ENCODE measurements around the gene IL26.
"Not testable (repeated sequence)": the region's sequence is repeated elsewhere in the genome, so short reads cannot be mapped to it uniquely, and the experiment has no call there.

IL26 gene

DNA sequence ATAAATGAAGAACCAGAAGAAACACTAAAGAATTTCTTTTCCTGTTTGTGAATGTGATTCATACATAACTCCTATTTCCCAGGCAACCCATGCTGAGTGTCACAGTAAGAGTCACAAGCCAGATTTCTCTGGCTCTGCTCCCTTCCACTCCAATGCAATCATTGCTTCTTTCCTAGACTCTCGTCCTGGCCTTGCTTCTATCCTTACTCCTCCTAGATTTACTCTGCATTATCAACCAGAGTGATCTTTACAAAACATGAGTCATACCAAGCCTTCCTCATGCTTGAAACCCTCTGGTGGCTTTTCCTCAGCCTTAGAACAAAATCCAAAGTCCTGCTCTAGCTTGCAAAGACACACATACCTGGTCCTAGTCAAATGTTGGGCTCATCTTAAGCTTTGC is 14.5 kb upstream of the IL26 start:
- no peak for DNase-seq (ENCODE audit: low read depth in 2 of 3, low spot score in 1 of 3)

DNA sequence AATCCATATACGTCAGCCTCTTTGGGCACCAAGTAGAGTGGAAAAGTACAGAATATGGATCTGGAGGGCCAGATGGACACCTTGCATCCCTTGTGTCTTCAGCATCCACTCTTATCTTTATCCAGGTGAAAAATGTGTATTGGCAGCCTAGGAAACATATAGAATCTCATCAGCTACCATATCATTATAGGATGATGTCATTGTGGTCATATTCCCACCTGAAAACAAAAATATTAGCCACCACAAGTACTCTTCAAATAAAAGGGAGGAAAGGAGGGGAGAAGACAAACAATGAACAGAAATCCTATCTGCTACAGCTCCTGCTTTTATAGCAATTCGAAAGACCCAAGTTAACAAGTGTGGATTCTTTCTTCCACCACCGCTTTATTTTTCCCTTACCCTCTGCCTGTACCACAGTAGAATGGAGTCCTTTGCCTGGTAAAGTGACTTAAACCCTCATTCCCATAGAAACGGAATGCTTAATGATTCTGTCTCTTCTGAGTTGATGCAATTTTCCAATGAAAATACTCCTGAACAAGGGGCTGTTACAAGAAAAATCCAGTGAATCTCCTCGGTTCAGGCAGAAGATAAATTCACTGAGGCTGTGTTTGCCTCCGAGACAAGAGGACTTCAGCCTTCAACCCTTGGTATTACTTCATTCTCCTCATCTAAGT is 13.8 kb upstream of the IL26 start:
- no peak for DNase-seq (ENCODE audit: low read depth in 2 of 3, low spot score in 1 of 3)

DNA sequence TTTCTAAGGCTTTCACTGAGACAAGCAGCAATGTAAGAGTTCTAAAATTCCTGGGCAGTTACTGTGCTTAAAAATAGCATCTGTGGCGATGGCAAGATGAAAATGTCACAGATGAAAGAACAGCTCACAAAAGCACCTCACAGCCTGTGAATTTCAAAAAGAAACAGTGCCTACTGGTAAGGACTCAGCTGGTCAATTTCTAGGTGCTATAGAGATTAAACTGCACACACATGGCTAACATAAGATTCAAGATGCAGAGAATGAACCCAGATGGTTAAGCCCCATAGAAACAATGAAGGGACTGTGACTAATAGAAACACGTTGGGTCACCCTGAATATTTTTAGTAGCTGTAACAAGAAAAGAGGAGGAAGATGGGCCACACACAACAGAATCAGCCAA is 12.0 kb upstream of the IL26 start:
- no peak for DNase-seq (ENCODE audit: low read depth in 2 of 3, low spot score in 1 of 3)

DNA sequence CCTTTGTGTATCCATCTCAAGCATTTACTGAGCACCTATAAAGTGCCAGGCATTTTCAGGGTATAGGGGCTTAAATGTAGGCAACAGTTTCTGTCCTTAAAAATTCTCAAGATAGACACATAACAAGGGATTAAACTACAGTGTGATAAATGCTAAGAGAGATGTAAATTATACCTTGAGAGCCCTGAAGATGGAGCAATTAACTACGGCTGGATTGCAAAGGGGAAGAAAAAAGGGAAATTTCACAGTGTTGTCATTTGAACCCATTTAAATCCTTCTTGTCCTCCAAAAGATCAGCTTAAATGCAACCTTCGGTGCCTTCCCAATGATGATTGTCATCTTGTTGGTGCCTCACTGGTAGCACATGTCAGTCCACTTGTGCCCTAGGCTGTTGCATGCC is 11.5 kb upstream of the IL26 start:
- no peak for DNase-seq (ENCODE audit: low read depth in 2 of 3, low spot score in 1 of 3)

DNA sequence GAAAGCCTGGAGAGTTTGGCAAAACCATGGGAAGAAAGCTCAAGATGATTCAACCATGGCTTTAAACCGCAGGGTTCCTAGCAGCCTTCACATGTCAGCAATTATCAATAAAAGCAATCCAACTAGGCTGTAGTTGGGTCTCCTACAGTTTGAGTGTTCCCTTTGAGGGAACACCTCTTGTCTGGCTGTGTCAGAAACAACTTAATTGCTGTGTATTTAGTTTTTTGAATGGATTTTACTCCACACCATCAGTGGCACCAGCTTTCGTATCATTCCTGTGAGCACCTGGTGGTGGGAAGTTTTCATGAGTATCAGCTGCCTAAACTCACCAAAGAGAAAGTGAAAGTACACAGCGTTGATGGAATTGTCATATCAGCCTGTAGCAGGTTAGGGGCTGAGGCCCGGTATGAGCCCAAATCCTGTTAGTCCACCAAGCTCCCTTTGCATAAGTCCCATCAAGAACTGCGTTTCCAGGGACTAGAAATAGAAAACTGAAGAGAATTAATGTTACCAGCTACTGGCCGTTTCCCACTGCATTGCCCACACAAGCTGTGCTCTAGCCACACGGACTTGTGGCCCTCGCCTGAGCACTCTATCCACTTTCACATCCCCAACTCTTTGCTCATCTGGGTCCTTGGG is 10.9 kb upstream of the IL26 start:
- DNase-seq (ENCODE audit: low read depth in 2 of 3, low spot score in 1 of 3), result peak in 1 of 3 donors; percentile 32

DNA sequence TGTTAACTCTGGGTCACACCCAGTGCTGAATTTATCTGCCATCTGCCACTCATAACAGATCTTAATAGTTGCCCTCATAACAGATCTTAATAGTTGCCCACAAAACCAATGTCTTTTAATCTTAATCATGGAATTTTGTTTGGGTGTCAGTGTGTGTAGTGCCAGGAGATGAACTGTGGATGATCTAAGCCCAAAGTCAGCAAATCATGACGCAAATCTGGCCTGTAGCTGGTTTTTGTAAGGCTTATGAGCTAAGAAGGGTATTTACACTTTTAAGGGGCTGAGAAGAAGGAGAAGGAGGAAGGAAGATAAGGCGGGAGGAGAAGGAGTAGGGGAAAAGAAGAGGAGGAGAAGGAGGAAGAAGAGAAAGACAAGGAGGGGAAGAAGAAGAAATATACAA is 10.0 kb upstream of the IL26 start:
- no peak for DNase-seq (ENCODE audit: low read depth in 2 of 3, low spot score in 1 of 3)

DNA sequence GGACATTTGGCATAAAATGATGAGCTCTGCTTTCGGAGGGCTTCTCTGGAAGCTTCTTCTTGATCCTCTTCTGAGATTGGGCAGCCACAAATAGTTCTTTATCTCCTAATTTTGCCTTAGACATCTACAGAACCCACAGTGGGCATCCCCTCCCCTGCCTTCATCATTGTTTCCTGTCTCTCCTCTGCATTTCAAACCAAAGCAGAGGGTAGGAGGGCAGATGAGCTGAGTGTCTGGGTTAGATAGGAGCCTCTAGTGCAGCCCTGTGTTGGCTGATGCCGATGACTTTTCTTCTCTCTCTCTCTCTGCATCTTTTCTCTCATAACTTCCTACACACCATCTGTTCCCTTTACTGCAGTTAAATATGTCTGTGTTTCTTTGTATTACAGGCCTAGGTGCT is 8.5 kb upstream of the IL26 start:
- DNase-seq (ENCODE audit: low read depth in 2 of 3, low spot score in 1 of 3), result no peak

DNA sequence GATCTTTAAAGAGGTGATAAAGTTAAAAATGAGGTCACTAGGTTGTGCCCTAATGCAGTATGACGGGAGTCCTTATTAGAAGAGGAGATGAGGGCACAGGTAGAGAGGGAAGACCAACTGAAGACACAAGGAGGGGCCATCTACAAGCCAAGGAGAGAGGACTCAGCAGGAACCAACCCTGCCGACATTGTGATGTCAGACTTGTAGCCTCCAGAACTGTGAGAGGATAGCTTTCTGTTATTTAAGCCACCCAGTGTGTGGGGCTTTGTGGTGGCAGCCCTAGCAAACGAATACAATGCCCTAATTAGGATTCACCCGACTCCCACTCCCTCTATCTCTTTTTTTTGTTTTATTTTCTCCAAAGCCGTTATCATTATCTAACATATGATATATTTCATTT is 7.9 kb upstream of the IL26 start:
- no peak for DNase-seq (ENCODE audit: low read depth in 2 of 3, low spot score in 1 of 3)

DNA sequence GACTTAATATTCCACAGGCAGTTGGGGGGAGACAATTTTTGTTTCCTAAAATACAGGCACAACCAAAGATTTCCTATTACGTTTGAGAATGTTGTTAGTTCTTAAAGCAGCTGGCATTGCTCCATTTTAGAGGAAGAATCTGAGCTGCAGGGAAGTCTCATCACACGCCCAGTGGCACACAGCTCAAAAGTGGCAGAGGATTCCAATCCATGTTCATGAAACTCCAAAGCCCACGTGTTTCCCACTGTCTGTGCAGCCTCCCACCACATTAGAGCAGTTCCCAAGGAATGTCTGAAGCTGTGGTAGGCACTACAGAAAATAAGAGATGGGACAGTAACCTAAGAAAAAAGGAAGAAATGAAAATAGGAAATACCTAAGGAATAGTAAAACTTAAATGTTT is 6.1 kb upstream of the IL26 start:
- no peak for DNase-seq (ENCODE audit: low read depth in 2 of 3, low spot score in 1 of 3)

DNA sequence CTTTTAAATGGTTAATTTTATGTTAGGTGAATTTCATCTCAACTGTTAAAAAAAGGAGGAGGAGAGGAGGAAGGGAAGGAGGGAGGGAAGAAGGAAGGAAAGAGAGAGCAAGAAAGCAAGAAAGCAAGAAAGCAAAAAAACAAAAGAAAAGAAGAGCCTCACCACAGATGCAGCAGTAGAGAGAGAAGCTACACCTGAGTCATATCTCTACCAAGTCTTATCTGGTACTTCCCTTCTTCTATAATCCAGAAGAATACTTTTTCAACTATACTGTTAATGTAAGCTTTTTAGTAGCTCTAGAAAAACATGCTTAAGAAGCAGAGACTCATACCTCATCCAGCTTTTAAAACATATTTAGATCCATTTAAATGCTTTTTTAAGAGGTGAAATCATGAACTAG is 5.6 kb upstream of the IL26 start:
- no peak for DNase-seq (ENCODE audit: low read depth in 2 of 3, low spot score in 1 of 3)

DNA sequence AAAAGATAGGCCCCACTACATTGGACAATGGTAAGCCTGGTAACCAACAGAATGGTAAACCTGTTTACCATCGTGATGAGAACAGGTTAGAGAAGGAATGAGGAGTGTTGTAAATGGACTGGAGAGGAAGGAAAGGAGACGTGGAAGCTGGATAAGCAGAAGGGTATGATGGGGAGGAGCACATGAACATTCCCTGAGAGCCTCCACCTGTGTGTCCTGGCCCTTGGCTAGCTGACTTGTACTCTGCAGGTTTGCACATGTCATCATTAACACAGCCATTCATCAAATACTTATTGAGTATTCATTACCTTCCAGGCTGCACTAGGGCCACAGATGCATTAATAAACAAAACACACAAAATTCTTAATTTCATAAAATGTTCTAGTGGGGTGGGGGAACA is 4.3 kb upstream of the IL26 start:
- DNase-seq (ENCODE audit: low read depth in 2 of 3, low spot score in 1 of 3), result no peak

DNA sequence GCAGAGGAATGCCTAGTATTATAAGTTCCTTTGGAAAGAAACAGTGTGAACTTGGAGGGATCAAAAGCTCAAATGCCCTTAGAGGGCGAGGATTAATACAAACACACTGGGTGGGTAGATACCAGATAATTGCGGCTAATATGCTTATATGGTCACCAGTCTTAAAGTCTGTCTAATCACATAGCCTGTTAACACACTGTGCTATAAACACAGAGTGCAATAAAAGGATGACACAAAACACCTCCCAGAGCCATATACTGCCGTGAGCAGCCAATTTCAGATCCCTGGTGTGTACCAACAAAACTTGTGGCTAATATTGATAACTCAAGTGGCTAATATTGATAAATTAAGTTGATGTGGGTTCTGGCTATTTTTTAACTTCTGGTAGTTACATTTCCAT is 1.7 kb upstream of the IL26 start:
- no peak for DNase-seq (ENCODE audit: low read depth in 2 of 3, low spot score in 1 of 3)

DNA sequence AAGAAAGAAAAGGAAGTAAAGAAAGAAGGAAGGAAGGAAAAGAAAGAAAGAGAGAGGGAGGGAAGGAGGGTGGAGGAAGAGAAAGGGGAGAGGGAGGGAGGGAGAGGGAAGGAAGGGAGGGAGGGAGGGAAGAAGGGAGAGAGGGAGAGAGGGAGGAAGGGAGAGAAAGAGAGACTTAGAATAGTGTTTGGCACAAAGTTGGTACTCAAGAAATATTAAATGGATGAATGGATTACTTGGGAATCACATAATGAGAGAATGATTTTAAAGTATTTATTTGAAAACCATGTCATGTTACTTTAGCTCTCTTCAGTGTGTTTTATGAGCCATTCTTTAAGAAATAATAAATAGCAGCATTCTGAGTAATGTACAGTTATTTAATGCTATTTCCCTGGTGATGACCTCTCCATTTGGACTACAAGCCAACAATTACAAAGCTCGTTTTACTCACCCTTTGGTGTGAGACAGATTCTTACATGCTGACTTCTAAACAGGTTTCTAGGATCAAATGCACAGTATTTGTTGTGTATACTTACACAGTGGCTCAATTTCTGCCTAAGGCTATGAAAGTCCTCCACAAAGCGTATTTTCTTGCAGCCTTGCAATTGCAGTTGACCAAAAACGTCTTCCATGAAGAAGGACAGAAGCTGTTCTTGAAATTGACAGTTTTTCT is 861 bp downstream of the IL26 start:
- DNase-seq (ENCODE audit: low read depth in 2 of 3, low spot score in 1 of 3), result no peak

DNA sequence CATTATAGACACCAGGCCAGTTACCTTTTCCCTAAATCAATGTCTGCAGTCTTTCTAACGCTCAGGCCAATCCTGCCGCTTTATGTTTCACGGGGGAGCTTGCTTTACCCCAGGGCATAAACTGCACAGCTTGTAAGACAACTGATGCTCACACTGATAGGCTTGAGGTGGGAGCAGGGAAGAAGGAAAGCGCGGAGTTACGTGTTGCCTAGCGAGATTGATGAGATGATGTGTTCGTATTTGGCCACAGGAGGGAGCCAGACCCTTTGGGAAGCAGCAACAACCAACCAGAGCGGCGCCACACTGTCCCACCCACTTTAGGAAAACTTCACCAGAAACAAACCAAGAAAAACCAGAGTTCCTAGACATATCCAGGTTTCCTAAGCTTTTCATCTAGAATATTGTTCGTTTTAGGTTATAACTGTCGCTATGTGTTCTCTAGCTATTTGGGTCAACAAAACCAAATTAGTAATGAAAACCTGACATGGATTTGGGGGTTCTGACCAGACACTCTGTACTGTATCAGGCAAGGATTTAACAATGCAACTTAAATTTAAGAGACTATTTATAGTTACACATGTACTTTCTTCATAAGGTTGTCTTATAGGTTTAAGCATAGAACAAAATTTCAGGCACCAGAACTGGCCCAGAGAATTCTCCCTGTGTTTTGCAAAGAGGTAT is 2.4 kb downstream of the IL26 start:
- DNase-seq (ENCODE audit: low read depth in 2 of 3, low spot score in 1 of 3), result peak; percentile 52 to 69 (median 60)

DNA sequence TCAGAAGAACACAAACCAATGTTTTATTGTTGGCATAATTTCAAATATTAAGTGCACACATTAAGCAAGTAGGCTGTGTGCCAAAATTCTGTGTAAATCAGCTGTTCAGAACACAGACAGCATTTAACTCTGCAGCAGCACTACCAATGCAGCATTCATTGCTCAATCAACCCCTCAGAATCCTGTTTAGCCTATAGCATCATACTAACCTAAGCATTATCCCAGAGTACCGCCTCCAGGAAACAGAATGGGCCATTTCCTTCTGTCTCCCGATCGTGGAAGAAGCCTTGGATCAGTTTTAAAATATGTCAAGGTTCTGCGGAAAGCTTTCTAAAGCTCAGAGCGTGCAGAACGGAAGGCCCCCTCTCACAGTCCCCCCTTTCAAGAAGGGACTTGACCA is 3.3 kb downstream of the IL26 start:
- DNase-seq (ENCODE audit: low read depth in 2 of 3, low spot score in 1 of 3), result no peak

DNA sequence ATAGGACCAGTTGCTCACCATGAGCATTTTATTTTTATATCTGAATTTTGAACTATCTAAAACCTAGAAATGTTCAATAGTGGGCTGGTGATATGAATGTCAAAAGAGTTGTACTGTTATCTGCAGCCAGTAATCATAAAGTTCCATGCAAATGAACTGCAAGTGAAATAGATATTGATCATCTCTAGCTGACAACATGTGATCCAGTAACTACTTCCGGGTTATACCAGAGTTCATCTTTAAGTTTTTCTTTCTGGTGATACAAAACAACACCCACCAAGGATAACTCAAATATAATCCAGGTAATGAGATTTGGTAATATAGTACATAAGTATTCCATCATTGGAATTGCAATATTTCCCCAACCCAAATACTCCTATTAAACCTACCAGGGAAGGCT is 4.1 kb downstream of the IL26 start:
- no peak for DNase-seq (ENCODE audit: low read depth in 2 of 3, low spot score in 1 of 3)

DNA sequence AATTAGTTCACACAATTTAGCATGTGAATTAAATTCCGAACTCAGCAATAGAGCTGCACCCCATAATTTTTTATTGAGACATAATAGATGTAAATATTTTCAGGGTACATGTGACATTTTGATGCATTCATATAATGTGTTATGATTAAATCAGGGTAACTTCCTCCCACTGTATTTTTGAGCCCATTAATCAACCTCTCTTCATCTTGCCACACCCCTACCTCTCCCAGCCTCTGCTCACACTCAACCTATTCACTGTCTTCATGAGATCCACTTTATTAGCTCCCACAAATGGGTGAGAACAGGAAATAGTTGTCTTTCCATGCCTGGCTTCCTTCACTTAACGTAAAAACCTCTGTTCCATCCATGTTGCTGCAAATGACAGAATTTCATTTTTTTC is 14.7 kb downstream of the IL26 start:
- DNase-seq (ENCODE audit: low read depth in 2 of 3, low spot score in 1 of 3), result no peak

DNA sequence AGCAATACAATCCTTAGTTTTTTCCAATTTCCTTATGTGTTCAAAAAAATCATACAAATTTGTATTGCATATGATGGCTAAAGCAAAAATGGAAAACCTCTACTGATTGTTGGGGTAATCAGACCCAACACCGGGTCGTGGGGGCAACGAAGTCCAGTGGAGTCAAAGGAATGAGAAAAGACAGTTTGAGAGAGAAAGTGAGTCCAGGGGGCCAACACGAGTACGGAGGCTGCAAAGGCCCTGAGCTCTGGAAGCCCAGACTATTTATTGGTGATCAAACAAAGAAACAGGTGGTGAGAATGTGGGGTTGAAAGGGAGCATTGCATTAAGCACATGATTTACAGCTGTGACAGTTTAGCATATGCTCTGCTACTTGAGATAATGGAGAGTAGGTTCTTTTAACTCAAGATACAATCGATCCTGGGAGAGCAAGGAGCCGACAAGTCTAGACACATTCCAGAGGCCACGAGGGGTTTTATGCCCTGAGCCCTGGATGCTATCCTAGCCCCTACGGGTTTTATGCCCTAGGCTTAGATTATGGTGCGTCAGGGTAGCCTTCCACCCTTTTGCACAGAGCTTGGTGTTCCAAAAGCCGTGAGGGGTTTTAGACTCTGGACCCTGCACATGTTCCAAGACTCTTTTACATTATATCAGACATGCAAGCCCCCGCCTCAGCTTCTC is 16.4 kb downstream of the IL26 start:
- DNase-seq (ENCODE audit: low read depth in 2 of 3, low spot score in 1 of 3), result not testable (repeated sequence)

DNA sequence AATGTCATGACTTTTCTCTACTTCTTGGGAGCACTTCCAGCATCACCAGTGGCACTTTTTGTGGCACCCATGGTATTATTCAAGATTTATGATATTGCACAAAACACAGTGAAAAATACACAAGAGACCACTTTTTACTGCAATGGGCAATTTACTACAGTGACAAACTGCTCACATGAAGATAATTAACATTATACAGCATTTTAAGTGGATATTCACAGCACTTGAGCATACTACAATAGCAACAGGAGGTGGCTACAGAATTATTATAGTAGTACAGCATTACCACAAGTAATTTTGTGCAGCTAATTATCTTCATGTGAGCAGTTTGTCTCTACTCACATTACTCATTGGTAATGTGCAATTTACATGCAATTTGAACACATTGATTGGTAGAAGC is 18.3 kb downstream of the IL26 start:
- no peak for DNase-seq (ENCODE audit: low read depth in 2 of 3, low spot score in 1 of 3)

DNA sequence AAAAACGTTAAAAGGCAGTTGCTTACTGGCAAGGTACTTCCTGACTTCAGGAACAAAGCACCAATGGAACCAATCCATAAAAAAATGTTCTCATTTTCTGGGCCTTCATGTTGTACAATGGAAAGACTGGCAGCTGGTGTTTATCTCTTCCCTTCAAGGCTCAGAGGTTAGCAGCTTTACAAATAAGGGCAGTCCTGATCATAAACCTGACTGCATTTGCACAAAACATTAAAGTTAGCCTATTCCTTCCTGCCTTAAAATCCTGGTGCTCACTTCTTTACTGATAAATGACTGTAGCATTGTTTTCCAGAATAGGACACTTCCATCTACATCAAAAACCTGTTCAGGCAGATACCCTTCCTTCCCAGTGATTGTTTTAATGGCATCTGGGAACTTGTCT is 19.2 kb downstream of the IL26 start:
- DNase-seq (ENCODE audit: low read depth in 2 of 3, low spot score in 1 of 3), result no peak

DNA sequence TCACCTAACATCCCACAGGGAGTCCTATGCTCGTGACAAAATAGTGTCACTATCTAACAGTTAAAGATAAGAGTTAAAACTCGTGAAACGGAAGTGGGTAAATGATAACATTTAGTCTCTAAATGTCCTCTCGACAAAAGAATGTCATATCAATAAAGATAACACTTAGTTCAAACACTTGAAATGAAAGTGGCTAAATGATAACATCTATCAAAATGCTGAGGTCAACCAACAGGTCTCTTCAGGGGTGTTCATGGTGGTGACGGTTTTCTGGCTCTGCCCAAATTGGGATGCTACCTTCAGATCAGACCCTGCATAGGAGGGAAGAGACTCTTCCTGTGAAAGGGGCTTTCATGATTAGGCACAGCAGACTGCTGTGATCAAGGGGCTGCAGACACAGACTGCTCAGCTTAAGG is 22.1 kb downstream of the IL26 start:
- no peak for DNase-seq (ENCODE audit: low read depth in 2 of 3, low spot score in 1 of 3)

DNA sequence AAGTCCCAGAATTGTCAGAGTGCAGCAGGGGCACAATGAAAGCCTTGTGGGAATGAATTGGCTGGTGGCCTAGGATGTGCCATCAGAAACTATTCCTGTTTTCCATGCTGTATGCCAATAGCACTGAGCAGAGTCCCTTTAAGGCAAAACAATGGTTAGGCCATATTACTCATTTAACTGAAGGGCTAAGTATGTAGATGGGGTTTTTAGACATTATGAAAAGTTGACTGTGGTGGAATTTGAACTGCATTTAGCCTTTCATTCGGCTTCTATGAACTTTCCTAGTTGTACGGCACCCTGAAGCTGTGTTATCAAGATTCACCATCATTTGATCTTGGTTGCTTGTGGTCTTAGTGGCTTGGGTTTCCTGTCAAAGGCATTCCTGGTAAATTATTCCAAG is 24.8 kb downstream of the IL26 start:
- DNase-seq (ENCODE audit: low read depth in 2 of 3, low spot score in 1 of 3), result no peak
